ENCODE results near the gene C22orf39. TPM values are rescaled to one million over a fixed set of nuclear protein-coding genes. Genes with fewer than 3 reads are reported as not detected.

C22orf39 gene
- polyA plus RNA-seq, 1 of the 3 experiments (the other 2 are of a cell fraction): 17.7 TPM

GRCh38 chr22:19405652-19406051 lies 41.9 kb downstream of the C22orf39 start (continued):
- TF ChIP-seq REST (IDR thresholded peaks at IDR 0.05; ENCODE audit: low read depth, low read length) (no peak), SIN3A (IDR thresholded peaks at IDR 0.05; ENCODE audit: borderline replicate concordance, low read depth, low read length) (no peak)

GRCh38 chr22:19405133-19405532 lies 42.4 kb downstream of the C22orf39 start:
- TF ChIP-seq TCF12 (IDR thresholded peaks at IDR 0.05) (no peak), EP300 (IDR thresholded peaks at IDR 0.05; ENCODE audit: borderline replicate concordance in 1 of 2, low read depth in 1 of 2, low read length in 1 of 2) (no peak), USF2 (IDR thresholded peaks at IDR 0.05; ENCODE audit: borderline replicate concordance, low read depth, low read length) (no peak), MXI1 (IDR thresholded peaks at IDR 0.05; ENCODE audit: low read depth, low read length) (no peak), USF1 (IDR thresholded peaks at IDR 0.05; ENCODE audit: borderline replicate concordance, low read depth) (no peak), CHD2 (IDR thresholded peaks at IDR 0.05; ENCODE audit: low read length, partially characterized antibody) (no peak), RCOR1 (IDR thresholded peaks at IDR 0.05; ENCODE audit: low read length) (no peak), MEF2A (IDR thresholded peaks at IDR 0.05; ENCODE audit: borderline replicate concordance, low read depth) (no peak), SMC3 (IDR thresholded peaks at IDR 0.05; ENCODE audit: low read depth, low read length) (no peak), PBX3 (IDR thresholded peaks at IDR 0.05) (no peak), FOSL2 (IDR thresholded peaks at IDR 0.05; ENCODE audit: borderline replicate concordance, low read depth) (no peak), REST (IDR thresholded peaks at IDR 0.05; ENCODE audit: low read depth, low read length) (no peak), YY1 (IDR thresholded peaks at IDR 0.05; ENCODE audit: low read depth) (no peak), TAF1 (IDR thresholded peaks at IDR 0.05; ENCODE audit: borderline replicate concordance, low read depth, low read length) (no peak), GATA2 (CRISPR knock-in tag; IDR thresholded peaks at IDR 0.05) (no peak), SIN3A (IDR thresholded peaks at IDR 0.05; ENCODE audit: borderline replicate concordance, low read depth, low read length) (no peak), RXRA (IDR thresholded peaks at IDR 0.05; ENCODE audit: borderline replicate concordance, low read depth) (no peak), RFX5 (IDR thresholded peaks at IDR 0.05; ENCODE audit: low read length) (no peak)
- CTCF ChIA-PET: interaction anchor here (1.9 kb wide), 1 partner anchor 225 kb away, joined by 10 read pairs; no protein-coding TSS in a partner anchor

More at GRCh38 chr22:19405133-19405532, 42.4 kb downstream of the C22orf39 start:
- peaks cover 4% of the 10 kb centered on the region for H3F3A ChIP-seq (replicated peaks; ENCODE audit: insufficient read depth)
- no peaks in the 10 kb centered on the region for H3K9me3 ChIP-seq
- H4K20me1 ChIP-seq (ENCODE audit: insufficient read depth): no peaks in the 10 kb centered on the region
- DNase-seq: no peak
- peaks cover under 1% of the 10 kb centered on the region; the same call in 1 of the 2 replicates for H3K79me2 ChIP-seq (ENCODE audit: insufficient read depth)
- no peak overlapping the region for H3K4me3 ChIP-seq (ENCODE audit: low read depth in 2 of 2, low read length in 1 of 2)
- WGBS (ENCODE audit: low lambda C conversion rate): 97% methylated on average over 4 of the region's 4 CpGs
- peaks cover 0 to 28% of the 10 kb centered on the region in 2 experiments; a peak in 2 of 4 replicates for H3K4me1 ChIP-seq (ENCODE audit: control insufficient read depth in 1 of 2, insufficient read depth in 2 of 2, low read depth in 1 of 2, low read length in 1 of 2)
- no peak overlapping the region for H3K27ac ChIP-seq (ENCODE audit: low read depth in 2 of 2, low read length in 1 of 2)
- H3K4me2 ChIP-seq: no peak overlapping the region
- no peak overlapping the region for H3K9ac ChIP-seq
- POLR2A ChIA-PET: no interaction called here
- no peaks in the 10 kb centered on the region for H3K9me2 ChIP-seq
- no peaks in the 10 kb centered on the region for H3K27me3 ChIP-seq (ENCODE audit: insufficient read depth)
- H2AFZ ChIP-seq (ENCODE audit: low read depth): no peak overlapping the region
- peaks cover 29 to 45% of the 10 kb centered on the region in 2 experiments for H3K36me3 ChIP-seq (replicated peaks in 1 of 2; ENCODE audit: control insufficient read depth in 1 of 2, insufficient read depth in 2 of 2, low read length in 1 of 2)

All from SK-N-SH (cell line).